Left kidney (tissue), 2 donors: ENCODE results near the gene NKX1-2. TPM values are rescaled to one million over a fixed set of nuclear protein-coding genes. Genes with fewer than 3 reads are reported as not detected.
A peak's percentile ranks its signal among the peaks of the same experiment; 100 is the strongest.
"Not testable (repeated sequence)": the region's sequence is repeated elsewhere in the genome, so short reads cannot be mapped to it uniquely, and the experiment has no call there.

Experiments used
- DNase-seq: peaks from one replicate; pipeline ENCODE4 v3.0.0-alpha.2; 2013
- polyA plus RNA-seq: library from polyadenylated mRNA; unstranded; fragments of 120-200 nt; gene quantifications from one replicate; pipeline ENCODE4 v1.2.1, GENCODE V29; 2013; ENCODE audit not compliant: insufficient read length

The NKX1-2 gene
- polyA plus RNA-seq, 1 donor = not detected

DNA sequence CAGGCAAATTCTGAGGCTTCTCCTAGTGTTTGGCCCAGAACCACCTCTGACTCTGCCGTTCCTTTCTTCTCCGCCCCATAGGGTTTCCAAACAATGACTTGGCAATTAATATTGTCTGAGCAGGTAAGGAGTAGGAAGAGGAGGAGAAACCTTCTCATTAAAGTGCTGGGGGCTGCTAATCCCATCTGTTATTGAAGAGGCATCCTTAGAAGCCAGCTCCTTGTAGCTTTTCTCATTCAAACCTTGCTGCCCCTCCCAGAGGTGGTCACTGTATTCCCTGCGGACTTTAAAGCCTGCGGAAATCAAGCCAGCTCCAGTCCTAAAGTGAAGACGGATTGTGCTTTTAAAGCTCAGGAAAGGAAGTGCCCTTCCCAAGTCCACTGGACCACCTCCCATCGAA, 1.4 kb upstream of the NKX1-2 start:
- no peak for DNase-seq

GRCh38 chr10:124450783-124451057, 885 bp upstream of the NKX1-2 start:
- no peak for DNase-seq

DNA sequence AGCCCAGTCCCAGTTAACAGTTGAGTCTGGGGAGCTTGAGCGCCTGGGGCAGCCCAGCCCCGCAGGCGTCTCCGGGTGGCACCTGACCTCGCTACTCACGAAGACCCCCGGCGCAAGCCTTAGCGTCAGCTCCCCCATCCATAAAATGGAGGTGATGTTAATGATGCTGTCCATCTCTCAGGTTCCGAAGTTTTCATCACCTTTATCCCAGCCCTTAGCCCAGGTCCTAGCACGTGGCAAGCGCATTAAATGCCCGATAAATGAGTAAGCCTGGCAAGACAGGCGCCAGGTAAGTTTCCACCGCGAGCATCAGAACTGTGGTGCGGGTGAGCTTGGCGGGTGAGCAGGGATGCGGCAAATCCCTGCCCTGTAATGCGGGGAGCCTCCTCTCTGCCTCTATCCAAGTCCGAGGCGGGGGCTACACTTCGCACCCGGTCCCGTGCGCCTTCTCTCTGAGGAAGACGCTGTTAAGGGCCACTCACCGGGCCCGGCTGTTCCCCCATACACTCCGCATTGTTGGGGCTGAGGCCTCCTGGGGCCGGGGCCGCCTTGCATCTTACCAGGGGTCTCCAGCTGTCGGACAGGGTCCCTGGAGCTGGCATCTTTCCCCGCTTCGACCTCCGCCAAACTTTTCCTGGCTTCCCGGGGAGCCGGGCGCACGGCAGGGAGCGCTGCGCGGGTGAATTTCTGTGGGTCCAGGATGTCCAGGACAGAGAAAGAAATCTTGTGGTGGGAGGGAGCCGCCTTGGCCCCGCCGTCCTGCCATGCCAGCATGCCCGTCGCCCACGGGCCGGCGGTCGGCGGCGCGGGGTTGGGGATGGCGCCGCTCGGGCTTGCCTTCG, 444 bp downstream of the NKX1-2 start:
- DNase-seq = no peak

DNA sequence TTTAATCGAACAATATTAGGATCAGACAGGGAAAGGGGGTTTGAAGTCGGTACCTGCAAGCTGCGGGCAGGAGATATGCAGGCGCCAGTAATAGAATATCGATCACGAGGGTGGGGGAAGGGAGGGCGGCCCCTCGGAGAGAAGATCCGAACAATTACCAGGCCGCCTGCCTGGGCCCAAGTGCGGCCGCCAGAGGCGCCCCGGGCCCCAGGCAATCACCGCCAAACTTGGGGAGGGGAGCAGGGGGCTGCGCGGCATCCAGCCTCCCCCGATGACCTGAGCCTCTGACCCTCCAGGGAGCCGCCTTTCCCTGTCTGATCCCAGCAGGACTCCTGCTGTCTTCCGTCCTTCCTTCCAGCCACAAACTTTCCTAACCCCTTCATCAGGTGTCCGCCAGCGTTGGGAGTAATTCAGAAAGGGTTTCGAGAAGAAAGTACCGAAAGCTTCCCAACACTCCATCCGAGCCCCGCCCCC, 1.1 kb downstream of the NKX1-2 start:
- no peak for DNase-seq

- DNase-seq = no peak
Observed at GRCh38 chr10:124447751-124448466, 1.9 kb downstream of the NKX1-2 start.

- no peak for DNase-seq
Observed at GRCh38 chr10:124446830-124447750, 2.7 kb downstream of the NKX1-2 start.

DNA sequence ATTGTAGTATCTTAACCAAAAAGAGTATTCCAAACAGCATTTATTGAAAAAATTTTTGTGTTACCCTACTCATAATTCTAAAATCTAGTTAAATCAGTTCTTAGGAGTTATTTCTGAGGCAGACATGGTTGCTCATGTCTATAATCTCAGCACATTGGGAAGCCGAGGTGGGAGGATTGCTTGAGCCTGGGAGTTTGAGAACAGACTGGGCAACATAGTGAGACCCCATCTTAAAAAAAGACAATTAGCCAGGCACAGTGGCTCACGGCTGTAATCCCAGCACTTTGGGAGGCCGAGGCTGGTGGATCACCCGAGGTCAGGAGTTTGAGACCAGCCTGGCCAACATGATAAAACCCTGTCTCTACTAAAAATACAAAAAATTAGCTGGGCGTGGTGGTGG, 8.1 kb downstream of the NKX1-2 start:
- not testable (repeated sequence) for DNase-seq

DNA sequence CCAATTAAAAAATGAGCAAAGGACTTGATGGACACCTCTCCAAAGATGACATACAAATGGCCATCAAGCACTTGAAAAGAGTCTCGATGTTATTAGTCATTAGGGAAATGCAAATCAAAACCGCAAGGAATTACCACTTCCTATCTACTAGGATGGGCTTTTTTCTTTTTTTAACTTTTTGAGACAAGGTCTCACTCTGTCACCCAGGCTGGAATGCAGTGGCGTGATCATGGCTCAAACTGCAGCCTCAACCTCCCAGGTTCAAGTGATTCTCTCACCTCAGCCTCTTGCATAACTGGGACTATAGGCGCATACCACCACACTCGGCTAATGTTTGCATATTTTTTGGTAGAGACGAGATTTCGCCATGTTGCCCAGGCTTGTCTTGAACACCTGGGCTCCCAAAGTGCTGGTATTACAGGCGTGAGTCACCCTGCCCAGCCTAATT, 13.6 kb downstream of the NKX1-2 start:
- DNase-seq = no peak

DNA sequence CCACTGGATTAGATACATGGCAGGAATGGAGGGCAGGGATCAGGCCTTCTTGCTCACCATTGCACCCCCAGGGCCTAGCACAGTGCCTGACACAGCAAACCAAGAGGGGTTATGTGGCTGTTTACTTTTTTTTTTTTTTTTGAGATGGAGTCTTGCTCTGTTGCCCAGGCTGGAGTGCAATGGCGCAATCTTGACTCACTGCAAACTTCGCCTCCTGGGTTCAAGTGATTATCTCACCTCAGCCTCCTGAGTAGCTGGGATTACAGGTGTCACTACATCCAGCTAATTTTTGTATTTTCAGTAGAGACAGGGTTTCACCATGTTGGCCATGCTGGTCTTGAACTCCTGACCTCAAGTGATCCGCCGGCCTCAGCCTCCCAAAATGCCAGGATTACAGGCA, 14.2 kb downstream of the NKX1-2 start:
- not testable (repeated sequence) for DNase-seq

DNA sequence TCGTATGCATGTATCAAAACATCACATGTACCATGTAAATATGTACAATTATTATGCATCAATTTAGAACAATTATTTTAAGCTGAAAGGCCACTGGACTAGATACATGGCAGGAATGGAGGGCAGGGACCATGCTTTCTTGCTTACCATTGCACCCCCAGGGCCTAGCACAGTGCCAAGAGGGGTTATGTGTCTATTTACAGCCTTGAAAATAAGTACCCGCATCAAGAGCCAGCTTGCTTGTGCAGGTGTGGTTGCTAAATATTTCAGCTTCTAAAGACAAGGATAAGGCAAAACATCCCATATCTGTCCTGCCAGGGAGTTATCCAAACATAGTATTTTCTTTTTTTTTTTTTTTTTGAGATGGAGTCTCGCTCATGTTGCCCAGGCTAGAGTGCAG, 16.4 kb downstream of the NKX1-2 start:
- DNase-seq = no peak

DNA sequence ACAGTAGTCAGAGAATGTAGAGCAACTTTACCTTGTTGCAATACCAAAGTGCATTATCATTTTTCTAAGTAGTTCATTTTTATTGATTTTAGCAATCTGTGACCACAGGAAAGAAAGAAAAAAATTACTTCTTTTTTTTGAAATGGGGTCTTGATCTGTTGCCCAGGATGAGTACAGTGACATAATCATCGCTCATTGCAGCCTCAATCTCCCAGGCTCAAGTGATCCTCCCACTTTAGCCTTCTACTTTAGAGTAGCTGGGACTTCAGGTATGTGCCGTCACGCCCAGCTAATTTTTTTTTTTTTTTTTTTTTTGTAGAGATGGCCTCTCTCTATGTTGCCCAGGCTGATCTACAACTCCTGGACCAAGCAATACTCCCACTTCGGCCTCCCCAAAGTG, 19.8 kb downstream of the NKX1-2 start:
- DNase-seq = no peak

GRCh38 chr10:124429576-124429975, 20.3 kb downstream of the NKX1-2 start:
- DNase-seq = no peak

DNA sequence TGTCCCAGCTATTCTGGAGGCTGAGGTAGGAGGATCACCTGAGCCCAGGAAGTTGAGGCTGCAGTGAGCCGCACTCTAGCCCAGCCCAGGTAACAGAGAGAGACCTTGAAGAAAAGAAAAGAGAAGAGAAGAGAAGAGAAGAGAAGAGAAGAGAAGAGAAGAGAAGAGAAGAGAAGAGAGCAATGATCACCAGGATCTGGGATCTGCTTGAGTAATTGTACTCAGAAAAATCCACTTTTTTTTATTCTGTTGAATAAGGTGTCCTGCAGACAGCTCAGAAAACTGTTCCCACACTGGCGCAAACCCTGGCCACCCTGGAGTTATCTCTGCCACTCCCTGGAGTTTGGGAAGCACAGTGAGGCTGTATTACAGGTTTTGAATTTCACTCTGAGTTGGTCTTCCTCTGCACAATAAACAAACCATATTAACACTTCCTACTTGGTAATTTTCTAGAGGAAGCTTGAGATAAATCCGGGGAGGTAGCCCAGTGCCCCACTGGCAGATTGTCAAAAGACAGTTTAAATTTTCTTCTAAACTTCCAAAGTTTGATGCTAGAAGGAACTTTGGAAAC, 21.5 kb downstream of the NKX1-2 start:
- DNase-seq = no peak

GRCh38 chr10:124425227-124425962, 24.4 kb downstream of the NKX1-2 start:
- DNase-seq = no peak

DNA sequence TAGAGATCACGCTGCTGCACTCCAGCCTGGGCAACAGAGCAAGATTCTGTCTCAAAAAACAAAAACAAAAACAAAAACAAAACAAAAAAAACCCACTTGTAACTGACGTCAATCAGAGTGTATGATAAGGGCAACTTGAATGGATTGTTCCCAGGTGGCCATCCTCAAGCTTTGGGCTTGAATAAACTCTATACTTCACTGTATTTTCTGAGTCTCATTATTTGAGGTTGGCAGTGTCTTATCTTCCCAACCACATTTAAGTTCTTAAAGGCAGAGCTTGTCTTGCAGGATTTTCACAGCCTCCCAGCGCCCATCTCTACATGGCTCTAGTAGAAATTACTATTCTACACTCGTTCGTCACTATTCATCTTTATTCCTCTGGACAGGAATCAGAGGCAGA, 26.0 kb downstream of the NKX1-2 start:
- DNase-seq = no peak

DNA sequence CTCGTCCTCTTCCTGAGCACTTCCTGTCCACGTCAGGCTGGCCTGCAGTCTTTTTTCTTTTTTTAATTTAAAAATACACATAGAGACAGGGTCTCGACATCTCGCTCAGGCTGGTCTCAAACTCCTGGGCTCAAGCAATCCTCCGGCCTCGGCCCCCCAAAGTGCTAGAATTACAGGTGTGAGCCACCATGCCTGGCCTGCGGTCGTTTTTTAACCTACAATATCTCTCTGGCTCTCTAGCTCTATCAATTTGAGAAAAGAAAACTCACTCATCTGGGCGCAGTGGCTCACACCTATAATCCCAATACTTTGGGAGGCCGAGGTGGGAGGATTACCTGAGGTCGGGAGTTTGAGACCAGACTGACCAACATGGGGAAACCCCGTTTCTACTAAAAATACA, 27.1 kb downstream of the NKX1-2 start:
- DNase-seq = no peak

- DNase-seq = no peak
Observed at GRCh38 chr10:124420254-124420653, 29.6 kb downstream of the NKX1-2 start.

DNA sequence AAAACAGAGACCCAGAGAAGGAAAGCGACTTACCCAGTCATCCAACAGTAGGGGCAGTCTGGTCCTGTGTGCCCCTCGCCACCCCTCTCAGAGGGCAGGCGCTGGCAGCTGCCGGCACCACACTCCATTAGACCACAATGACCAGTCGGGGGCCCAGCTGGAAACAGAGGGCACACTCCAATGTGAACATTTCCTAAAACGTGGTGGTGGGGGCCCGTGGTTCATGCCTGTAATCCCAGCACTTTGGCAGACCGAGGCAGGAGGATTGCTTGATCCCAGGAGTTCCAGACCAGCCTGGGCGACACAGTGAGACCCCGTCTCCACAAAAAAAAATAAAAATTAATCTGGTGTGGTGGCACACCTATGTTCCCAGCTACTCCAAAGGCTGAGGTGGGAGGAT, 30.2 kb downstream of the NKX1-2 start:
- DNase-seq = no peak

DNA sequence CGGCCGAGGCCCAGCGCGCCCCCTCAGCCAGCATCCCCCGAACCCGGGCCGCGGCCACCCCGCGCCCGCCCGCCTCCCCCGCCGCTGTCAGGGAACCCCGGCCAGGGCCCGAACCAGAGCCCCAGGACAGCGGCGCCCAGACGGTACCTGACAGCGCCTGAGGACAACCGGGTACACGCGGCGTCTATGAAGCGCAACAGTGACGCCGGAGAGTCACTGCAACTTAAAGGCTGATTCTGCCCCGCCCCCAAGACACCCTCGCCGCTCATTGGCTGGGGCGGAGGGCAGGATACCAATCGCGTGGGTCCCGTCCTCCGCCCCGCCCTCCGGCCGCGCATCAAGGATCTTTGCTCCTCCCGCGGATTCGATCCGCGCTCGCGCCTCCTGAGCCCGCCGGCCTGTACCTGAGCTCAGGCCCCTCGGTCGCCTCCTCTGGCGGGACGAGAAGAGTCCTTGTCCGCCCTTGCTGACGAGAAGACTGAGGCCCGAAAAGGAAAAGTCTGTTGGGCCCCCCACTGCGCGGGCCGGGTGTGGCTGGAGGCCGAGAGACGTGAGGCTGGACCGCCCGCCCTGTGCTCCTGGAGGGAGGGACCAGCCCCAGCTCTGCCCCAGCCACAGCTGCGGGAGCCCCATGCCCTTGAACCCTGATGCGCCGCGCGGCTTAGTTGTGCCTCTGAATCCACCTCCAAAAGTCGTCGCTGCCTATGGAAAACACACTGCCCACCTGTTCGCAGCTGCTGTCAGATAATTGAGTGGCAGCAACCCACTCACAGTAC, 30.9 kb downstream of the NKX1-2 start, which contains the start of gene OAT:
TSS of gene OAT (minus strand) at position 198 of the 776 bp plus-strand sequence. CDS start 6,752 bp downstream, outside the sequence.
- peak; percentile 97 for DNase-seq
